ENCODE measurements around the gene NPIPA1.
"Not testable (repeated sequence)": the region's sequence is repeated elsewhere in the genome, so short reads cannot be mapped to it uniquely, and the experiment has no call there.

Gene NPIPA1

GRCh38 chr16:14937143-14937542, at the start of gene NPIPA1:
Gene NPIPA1 (plus strand): TSS chr16:14937443. CDS start chr16:14937443, 0 bp downstream.
- DNase-seq (ENCODE audit: low spot score): not testable (repeated sequence)

GRCh38 chr16:14892111-14892510, 45.1 kb upstream of the NPIPA1 start:
- DNase-seq (ENCODE audit: low spot score): not testable (repeated sequence)

- not testable (repeated sequence) for DNase-seq (ENCODE audit: low spot score)
These were observed 41.9 kb upstream of the NPIPA1 start for GRCh38 chr16:14895382-14895781.

- DNase-seq (ENCODE audit: low spot score): not testable (repeated sequence)
These were observed 41.2 kb upstream of the NPIPA1 start for GRCh38 chr16:14896023-14896422.

GRCh38 chr16:14897006-14897664, 40.1 kb upstream of the NPIPA1 start:
- DNase-seq (ENCODE audit: low spot score): not testable (repeated sequence)

- not testable (repeated sequence) for DNase-seq (ENCODE audit: low spot score)
These were observed 39.1 kb upstream of the NPIPA1 start for GRCh38 chr16:14898162-14898561.

- DNase-seq (ENCODE audit: low spot score): not testable (repeated sequence)
These were observed 33.9 kb upstream of the NPIPA1 start for GRCh38 chr16:14903191-14903957.

- DNase-seq (ENCODE audit: low spot score): not testable (repeated sequence)
These were observed 27.5 kb upstream of the NPIPA1 start for GRCh38 chr16:14909744-14910143.

GRCh38 chr16:14910833-14911629, 26.2 kb upstream of the NPIPA1 start:
- not testable (repeated sequence) for DNase-seq (ENCODE audit: low spot score)

GRCh38 chr16:14911954-14912353, 25.3 kb upstream of the NPIPA1 start:
- DNase-seq (ENCODE audit: low spot score): not testable (repeated sequence)

GRCh38 chr16:14912588-14912987, 24.7 kb upstream of the NPIPA1 start:
- not testable (repeated sequence) for DNase-seq (ENCODE audit: low spot score)

- peak; percentile 7 for DNase-seq (ENCODE audit: low spot score)
These were observed 18.7 kb upstream of the NPIPA1 start for GRCh38 chr16:14918504-14918903.

GRCh38 chr16:14919837-14920600, 17.2 kb upstream of the NPIPA1 start:
- DNase-seq (ENCODE audit: low spot score): not testable (repeated sequence)

GRCh38 chr16:14922285-14922684, 15.0 kb upstream of the NPIPA1 start:
- DNase-seq (ENCODE audit: low spot score): not testable (repeated sequence)

- not testable (repeated sequence) for DNase-seq (ENCODE audit: low spot score)
These were observed 14.3 kb upstream of the NPIPA1 start for GRCh38 chr16:14922968-14923367.

GRCh38 chr16:14923394-14924088, 13.7 kb upstream of the NPIPA1 start:
- DNase-seq (ENCODE audit: low spot score): not testable (repeated sequence)

GRCh38 chr16:14924359-14924758, 12.9 kb upstream of the NPIPA1 start:
- not testable (repeated sequence) for DNase-seq (ENCODE audit: low spot score)

- DNase-seq (ENCODE audit: low spot score): not testable (repeated sequence)
These were observed 12.3 kb upstream of the NPIPA1 start for GRCh38 chr16:14924982-14925381.

- peak; percentile 7 for DNase-seq (ENCODE audit: low spot score)
These were observed 9.1 kb upstream of the NPIPA1 start for GRCh38 chr16:14928064-14928714.

- DNase-seq (ENCODE audit: low spot score): not testable (repeated sequence)
These were observed 8.1 kb upstream of the NPIPA1 start for GRCh38 chr16:14929176-14929575.
